Esophagus mucosa (tissue), 1 donor: Measurements from ENCODE around the gene RAB5A. TPM values are rescaled to one million over a fixed set of nuclear protein-coding genes. Genes with fewer than 3 reads are reported as not detected.
"Not testable (repeated sequence)": the region's sequence is repeated elsewhere in the genome, so short reads cannot be mapped to it uniquely, and the experiment has no call there.

Experiments
- ATAC-seq: fragments of 200-7000 bp; cut with Tn5 transposase; one replicate; pipeline ENCODE4 v1.9.1; 2020
- total RNA-seq: library from RNA; stranded (reverse); gene quantifications from one replicate; pipeline ENCODE4 v1.2.4, GENCODE V29; 2023
- donor health status: DM: yes; HTN: yes; CAD: no.

RAB5A gene
- total RNA-seq: 55.0 TPM

- peak; percentile 98 for ATAC-seq
These were observed at the start of gene RAB5A for GRCh38 chr3:19946832-19947548. TSS of gene RAB5A (plus strand) at chr3:19947097. CDS start at chr3:19950899, 3,802 bp downstream.

DNA sequence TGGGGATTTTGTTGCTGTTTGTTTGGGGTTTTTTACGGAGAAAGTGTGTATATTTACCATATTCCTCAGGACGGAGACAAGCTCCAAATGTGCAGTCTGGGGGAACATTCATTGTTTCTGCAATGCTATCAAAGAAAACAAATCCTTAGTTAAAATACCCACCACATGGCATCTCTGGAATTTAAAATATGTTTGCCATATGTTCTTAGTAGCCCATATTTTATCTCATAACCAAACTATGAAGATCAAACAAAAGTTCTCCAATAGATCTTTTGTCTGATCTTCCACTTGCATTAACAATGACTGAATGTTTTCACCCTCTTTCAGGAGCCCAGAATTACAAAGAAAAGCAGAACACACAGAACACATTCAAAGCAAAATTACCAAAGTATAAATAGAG, 48.2 kb upstream of the RAB5A start:
- no peak for ATAC-seq

DNA sequence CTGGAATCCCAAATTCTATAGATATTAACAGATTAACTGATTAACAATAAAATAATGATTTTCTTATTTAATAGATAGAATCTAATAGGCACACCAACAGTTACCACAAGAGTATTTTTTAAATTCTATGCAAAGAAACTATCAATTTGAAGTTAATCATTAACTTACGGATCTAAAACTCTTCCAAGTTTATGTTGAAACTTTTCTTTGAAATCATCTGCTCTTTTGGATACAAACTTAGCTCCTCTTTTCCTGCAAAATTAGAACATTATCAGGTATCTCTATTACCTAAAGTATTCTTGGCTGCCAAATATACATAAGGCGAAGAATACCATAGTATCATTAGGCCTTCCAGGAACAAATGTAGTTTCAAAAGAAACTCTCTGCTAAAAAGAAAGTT, 47.6 kb upstream of the RAB5A start:
- no peak for ATAC-seq

DNA sequence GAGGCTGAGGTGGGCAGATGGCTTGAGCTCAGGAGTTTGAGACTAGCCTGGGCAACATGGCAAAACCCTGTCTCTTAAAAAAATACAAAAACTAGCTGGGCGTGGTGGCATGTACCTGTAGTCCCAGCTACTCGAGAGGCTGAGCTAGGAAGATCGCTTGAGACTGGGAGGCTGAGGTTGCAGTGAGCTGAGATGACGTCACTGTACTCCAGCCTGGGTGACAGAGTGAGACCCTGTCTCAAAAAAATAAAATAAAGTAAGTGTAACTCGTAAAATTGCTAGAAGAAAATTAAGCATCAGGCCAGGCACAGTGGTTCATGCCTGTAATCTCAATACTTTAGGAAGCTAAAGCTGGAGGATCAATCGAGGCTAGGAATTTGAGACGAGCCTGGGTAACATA, 47.1 kb upstream of the RAB5A start:
- ATAC-seq: not testable (repeated sequence)

- ATAC-seq: no peak
These were observed 45.6 kb upstream of the RAB5A start for GRCh38 chr3:19901337-19901736.

GRCh38 chr3:19901918-19902317, 45.0 kb upstream of the RAB5A start:
- peak; percentile 94 for ATAC-seq

DNA sequence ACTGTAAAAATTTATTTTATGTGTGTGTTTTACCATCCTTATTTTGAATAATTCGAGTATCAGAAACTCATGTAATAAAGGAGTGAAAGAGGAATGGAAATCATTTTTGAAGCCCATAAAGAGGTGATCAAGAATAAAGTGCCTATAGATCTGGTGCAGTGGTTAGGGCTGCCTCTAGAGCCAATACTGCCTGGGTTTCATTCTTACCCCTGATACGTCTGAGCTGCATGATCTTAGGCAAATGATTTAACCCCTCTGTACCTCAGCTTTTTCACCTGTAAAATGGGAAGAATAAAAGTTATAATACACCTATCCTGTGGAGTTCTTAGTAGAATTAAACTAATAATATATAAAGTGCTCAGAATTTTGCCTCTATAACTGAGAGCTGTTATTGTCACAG, 43.2 kb upstream of the RAB5A start:
- ATAC-seq: no peak

GRCh38 chr3:19907523-19907922, 39.4 kb upstream of the RAB5A start:
- no peak for ATAC-seq

GRCh38 chr3:19911452-19911851, 35.4 kb upstream of the RAB5A start:
- ATAC-seq: no peak

- no peak for ATAC-seq
These were observed 29.7 kb upstream of the RAB5A start for GRCh38 chr3:19917167-19917566.

DNA sequence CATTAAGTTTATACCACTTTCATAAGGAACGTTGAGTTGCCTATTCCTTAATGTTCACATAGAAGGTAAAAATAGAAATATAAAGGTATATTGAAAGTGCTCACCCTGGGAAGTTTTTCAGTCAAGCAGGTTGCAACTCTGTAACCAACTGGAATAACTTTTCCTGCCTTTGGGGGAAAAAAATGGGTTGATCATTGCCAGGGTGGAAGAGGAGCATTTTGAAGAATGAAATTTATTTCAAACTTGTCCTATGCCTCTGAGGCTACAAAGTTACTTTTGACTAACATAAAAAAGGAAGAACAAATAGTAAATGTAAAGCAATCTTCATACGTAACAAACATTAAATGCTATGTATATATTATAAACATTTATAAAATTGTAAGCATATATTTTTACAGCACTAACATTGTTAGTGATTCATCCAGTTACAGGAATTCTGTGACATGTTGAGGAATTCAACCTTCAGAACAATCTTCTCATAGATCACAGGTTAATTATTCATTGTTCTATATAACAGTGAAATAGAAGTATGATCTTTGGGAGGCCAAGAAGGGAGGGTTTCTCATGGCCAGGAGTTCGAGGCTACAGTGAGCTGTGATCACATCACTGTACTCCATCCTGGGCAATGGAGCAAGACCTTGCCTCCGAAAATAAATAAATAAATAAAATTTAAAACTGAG, 26.4 kb upstream of the RAB5A start:
- no peak for ATAC-seq

GRCh38 chr3:19931180-19931692, 15.7 kb upstream of the RAB5A start:
- ATAC-seq: no peak

- ATAC-seq: no peak
These were observed 15.1 kb upstream of the RAB5A start for GRCh38 chr3:19931767-19932188.

DNA sequence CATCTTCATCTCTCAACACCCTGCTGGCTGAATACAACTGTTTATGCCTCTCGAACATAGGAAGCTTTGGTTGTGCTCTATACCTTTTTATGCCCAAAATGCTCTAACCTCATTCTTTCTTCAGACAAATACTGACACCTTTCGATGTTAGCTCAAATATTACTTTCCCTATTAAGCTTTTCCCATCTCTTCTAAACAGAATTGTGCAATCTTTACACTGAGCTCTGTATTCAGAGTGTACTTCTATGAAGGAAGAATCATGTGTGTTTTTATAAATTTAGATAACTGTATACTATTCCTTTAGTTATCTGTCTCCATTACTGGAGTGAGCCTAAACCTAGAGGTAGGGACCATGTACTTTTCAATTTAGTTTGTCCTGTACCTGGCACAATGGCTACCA, 14.5 kb upstream of the RAB5A start:
- no peak for ATAC-seq

DNA sequence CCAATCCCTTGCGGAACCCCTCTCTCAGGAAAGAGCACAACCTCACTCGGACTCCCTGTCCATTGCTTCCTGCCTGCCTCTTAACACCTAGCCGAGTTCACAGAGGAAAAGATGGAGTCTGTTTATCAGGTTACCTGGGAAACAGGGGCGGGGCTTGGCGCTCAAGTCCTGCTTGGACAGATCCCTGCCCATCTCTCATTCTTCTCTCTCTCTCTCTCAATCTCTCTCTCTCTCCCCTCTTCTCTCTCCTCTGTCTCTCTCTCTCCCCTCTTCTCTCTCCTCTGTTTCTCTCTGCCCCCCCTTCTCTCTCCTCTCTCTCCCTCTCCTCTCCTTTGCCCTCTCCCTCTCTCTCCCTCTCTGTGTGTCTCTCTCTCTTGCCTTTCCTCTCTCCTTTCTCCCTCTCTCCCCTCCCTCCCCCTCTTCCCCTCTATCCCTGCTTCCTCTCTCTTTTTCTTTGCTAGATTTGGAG, 12.8 kb upstream of the RAB5A start, which contains the start of gene EFHB:
Gene EFHB (minus strand): TSS at position 120 of the 469 bp plus-strand sequence. CDS start 199 bp downstream, outside the sequence.
- ATAC-seq: no peak

GRCh38 chr3:19937459-19938294, 9.2 kb upstream of the RAB5A start:
- no peak for ATAC-seq

GRCh38 chr3:19938295-19938627, 8.6 kb upstream of the RAB5A start:
- ATAC-seq: no peak

DNA sequence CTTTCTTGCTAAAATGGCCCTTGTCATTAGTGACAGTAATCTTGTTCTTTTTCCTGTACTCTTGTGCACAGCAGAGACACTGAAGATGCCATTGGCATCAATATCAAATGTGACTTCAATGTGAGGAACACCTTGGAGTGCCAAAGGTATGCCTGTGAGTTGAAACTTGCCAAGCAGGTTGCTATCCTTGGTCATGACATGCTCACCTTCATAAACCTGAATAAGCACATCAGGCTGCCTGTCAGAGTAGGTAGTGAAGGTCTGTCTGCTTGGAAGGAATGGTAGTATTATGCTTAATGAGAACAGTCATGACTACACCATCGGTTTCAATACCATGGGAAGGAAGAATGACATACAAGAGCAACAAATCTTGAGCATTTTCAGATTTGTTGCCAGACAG, 6.3 kb upstream of the RAB5A start:
- peak; percentile 93 for ATAC-seq

GRCh38 chr3:19945534-19945933, 1.4 kb upstream of the RAB5A start:
- no peak for ATAC-seq

DNA sequence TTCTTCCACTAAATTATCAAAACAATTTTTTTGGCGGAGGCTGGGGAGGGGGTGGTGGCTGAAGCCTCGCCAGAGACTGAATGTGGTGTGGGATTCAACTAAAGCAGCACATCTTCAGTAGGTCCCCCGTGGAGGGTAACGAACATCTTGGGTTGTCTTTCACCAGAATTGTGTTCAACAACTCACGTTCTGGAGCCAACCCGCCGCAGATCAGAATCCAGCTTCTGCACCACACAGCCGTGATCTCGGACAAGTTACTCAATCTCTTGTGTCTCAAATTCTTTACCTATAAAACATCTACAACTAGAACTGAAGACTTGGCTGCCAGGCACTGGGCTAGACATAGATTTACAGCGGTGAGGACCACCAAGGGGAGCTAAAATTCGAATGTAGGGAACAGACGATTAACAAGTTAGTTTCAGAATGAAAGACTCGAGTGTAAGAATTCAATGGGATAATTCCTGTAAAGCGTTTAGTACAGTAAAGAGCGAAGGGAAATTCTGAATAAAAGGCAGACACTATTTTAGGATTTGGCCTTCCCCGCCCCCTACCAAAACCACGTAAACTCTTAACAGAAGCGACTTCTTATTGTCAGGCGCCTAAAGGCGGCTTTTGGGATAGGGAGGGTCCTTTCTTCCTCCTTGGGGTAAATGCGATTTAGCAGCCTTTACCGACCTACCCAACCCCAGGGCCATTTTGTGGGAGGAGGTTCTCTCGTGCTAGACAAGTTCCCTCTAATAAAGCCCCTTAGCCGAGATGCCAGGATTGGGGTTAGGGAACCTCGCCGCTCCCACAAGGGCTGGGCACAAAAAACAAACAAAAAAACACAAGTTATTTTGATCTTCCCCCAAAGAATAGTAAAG, 697 bp upstream of the RAB5A start:
- ATAC-seq: no peak

- ATAC-seq: peak; percentile 47
These were observed 790 bp downstream of the RAB5A start for GRCh38 chr3:19947549-19948225.

DNA sequence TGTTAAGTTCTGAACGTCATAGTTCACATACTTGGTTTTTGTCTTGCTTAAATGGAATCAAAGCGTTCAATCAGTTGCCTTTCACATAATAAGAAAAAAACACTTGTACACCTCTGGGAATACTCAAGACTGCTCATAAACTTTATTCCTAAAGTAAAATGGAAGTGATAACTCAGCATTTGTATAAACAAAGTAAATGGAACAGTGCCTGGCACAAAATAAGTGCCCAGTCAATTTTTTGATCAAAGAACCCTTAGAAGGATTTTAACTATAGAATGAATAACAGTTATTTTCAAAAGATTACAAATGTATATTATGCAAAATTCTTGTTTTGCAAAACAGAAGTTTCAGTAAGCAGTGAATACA, 1.3 kb downstream of the RAB5A start:
- no peak for ATAC-seq
